Activated naive CD8-positive, alpha-beta T cell treated with anti-CD3 and anti-CD28 coated beads, Interleukin-2, amount 50 U/mL, for 16 hours (primary cell): ENCODE measurements around the gene ITGA11.

Source experiments
- DNase-seq: peaks from one replicate; pipeline ENCODE4 v3.0.0-alpha.2; 2020; ENCODE audit warnings: low read depth, low spot score

ITGA11 gene

DNA sequence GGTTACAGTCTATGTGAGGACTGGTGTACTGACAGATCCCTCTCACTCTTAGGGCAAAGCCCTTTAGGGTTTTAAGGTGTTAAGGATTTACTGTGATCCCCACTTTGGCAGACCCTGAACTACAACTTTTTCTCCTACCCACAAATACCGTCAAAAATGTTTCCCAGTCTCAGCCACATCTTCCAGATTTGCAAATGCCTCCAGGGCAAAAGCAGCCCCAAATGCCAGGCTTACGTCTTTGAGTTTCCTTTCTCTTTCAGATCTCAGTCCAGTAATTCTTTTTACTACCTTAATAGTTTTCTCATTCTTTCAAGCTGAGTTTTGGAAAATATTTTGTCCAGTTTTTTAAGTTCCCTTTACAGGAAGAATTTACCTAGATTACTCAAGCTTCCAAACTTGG, 13.4 kb upstream of the ITGA11 start:
- DNase-seq, result no peak

DNA sequence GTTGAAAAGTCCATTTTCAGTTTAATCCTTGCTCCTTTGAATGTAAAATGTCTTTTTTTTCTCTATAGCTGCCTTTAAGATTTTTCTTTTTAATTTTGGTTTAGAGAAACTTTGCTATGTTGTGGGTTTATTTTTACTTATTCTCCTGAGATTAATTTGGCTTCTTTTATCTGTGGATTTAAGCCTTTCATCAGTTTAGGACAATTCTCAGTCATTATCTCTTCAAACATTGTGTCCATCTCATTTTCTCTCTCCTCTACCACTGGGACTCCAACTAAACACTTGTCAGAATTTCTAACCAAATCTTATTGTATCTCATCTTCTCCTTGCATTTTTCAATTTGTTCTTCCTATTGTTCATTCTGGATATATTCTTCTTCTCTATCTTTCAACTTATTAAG, 12.4 kb upstream of the ITGA11 start:
- no peak for DNase-seq

DNA sequence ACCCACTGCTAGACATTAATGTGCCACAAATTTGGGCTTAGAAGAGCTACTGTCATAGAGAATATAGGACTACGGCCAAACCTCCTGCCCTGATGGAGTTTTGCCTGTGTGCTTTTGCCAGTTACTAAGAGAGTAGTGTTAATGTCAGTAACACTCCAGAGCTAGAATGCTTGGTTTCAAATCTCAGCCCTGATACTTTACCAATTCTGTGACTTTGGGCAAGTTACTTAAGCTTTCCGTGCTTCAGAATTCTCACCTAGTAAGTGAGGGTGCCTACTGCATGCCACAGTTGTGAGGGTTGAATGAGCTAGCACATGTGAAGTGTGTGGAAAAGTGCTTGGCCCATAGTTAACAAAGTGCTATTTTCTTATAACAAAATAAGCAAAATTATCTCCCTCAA, 10.9 kb upstream of the ITGA11 start:
- no peak for DNase-seq

DNA sequence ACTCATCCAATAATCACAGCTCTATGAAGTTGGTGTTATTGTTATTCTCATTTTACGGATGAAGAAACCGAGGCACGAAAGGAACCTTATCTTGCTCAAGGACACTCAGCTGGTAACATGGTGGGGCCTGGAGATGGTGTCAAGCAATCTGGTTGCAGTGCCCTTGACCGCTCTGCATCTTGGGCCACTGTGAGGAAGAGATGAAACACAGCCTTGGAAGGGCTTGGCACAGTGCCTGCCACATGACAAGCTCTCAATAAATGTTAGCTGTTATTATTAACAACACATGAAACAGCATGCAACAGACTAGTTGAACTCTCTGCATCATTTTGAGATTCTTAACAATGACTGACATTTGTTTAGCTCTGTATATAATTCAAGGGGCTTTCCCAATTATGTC, 10.1 kb upstream of the ITGA11 start:
- DNase-seq, result no peak

DNA sequence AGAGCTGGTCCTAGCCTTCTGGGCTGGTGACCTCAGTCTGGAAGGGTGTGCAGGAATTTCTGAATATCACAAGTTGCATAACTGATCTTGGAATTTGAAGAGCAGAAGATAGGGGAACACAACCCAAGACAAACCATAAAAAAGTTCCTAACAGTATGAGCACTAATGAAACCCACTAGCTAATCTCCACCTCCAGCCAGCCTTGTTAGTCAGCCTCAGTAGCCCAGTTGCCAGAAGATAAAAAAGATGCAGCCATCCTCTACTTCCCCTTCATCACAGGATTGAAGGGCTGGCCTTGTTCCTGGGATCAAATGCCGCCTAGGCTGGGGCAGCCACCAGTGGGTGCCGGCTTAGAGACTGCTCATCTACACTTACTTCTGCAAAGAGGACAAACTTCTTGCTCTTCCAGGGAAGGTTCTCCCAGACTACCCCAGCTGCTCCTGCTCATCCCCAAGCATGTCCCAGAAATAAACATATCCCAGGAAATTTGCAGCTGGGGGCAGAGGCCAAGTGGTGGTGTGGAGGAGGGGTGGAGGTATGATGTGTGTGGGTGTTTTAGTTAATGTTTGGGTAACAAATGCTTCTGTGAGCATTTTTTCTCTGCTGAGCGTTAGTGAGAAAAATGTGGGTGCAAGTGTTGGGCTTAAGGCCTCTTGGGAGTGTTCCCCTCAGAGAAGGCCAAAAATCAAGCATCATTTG, 9.2 kb upstream of the ITGA11 start:
- DNase-seq, result no peak

DNA sequence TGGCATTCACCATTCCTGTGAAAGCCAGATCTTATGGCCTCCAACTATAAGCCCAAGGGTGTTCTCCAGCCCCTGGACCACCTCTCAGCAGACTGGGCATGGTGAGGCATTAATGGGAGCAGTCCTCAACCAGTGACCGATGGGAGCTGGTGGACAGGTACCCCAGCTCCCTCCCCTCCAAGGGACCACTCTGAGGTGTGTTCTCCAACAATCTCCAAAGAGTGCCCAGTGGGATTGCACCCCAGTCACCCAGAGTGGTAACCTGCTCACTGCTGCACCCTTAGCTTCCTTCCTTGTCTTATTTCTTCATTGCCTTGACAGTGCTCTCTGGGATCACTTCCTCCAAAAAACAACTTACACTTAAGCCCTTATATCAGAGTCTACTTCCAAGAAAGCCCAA, 8.2 kb upstream of the ITGA11 start:
- DNase-seq, result no peak

DNA sequence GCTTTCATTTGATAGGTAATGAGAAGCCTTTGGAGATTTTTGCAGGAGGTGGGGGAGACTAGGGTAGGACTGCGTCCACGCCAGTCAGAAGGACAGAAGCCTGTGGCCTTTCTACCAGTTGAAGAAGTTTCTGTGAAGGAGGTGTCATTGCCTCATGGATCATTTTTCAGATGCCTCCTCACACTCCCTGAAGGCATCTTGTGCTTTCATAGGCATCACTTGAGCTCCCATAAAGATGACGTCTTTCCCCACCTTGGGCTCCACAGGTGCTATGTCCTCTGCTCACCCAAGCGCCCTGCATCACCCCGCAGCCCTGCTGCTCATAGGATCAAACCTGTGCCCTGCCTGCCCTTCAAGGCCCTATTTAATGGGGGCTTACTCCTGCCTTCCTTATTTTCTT, 7.5 kb upstream of the ITGA11 start:
- no peak for DNase-seq

DNA sequence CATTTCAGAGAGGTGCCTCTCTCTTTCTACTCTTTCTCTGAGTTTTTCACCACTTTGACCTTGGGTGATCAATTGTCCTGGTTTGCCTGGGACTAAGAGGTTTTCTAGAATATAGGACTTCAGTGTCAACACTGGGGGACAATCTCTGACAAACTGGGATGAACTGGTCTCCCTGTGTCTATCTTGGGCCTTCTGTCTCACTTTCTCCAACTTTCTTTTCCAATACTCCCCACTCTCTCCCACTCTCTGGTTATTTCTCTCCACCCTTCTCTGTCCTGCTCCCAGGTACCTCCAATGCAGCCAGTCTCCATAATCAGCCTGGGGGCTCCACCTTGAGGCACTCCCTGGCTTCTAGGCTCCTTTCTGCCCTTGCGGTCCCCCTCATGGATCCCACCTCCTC, 4.7 kb upstream of the ITGA11 start:
- no peak for DNase-seq

DNA sequence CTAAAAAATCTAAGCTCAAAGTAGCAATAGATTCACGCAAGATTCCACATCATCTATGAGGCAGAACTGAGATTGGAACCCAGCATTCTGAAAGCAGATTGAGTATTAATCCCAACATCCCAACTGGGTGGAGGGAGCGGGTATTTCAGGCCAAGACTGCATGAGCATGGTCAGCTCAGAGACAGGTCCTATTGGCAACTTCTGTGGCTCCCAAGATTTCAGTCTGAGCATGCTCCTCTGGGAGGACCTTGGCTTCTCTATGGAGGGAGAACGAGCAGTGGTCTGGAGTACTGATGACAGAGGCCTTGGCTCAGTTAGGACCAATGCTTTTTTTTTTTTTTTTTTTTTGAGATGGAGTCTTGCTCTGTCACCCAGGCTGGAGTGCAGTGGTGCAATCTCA, 4.0 kb upstream of the ITGA11 start:
- DNase-seq, result no peak

DNA sequence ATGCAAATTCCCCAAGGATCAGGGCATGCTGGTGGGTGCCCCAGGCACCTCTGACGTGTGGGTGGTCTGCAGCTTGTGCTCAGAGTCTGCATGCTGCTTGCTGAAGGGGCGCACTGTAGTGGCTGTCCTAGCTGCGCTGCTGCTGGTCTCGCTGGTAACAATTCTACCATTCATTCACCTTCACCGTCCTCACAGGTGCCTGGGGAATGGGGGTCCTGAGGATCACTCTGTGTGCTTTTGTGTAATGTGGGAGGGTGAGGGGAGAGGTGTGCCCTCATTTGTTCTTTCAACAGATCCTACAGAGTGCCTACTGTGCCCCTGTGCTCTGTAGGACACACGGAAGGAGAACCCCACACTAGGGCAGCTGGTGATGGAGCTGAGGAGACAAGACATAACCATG, 2.1 kb upstream of the ITGA11 start:
- no peak for DNase-seq

DNA sequence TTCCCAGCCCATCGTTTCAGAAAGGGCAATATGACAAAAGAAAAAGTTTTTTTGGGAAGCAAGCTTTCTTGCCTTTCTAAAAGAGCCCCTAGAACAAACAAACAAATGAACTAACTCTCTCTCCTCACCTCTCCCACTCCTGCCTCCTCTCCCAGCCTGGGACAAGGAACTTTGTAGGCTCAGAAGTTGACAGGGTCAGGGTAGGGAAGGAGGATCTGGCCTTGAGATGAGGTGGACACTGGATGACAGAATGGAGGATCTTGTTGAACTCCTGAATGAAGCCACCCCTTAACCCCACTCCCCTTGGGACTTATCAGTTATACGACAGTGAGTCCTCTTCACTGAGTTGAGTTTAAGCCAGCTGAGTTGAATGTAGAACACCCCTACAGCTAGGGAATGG, 1.6 kb upstream of the ITGA11 start:
- DNase-seq, result no peak

DNA sequence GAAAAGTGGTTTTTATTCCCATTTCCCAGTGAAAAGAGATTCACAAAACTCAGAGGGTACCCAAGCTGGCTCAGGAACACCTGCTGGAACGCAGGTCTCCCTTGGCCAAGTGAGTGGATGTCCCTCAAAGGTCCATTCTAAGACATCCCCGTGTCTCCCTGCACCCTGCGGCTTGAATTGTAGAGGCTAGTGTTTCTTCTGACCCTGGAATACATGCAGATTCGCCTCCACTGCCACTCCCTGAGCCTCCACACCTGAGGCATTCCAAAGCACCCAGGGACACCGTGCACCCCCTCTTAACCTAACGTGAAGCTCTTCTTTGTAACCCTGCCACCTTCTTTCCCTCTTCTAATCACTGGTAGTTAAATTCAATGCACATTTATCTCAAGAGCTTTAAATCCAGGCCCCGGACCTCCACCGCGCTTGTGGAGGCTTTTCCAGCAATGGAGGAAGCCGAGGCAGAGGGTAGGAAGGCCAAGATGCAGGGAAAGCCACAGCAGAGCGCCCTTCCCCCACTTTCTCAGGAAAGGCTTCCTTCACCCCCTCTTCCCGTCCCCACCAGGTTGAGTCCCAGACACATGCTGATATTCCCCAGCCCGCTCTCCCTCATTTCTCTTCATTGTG, 590 bp upstream of the ITGA11 start:
- no peak for DNase-seq

DNA sequence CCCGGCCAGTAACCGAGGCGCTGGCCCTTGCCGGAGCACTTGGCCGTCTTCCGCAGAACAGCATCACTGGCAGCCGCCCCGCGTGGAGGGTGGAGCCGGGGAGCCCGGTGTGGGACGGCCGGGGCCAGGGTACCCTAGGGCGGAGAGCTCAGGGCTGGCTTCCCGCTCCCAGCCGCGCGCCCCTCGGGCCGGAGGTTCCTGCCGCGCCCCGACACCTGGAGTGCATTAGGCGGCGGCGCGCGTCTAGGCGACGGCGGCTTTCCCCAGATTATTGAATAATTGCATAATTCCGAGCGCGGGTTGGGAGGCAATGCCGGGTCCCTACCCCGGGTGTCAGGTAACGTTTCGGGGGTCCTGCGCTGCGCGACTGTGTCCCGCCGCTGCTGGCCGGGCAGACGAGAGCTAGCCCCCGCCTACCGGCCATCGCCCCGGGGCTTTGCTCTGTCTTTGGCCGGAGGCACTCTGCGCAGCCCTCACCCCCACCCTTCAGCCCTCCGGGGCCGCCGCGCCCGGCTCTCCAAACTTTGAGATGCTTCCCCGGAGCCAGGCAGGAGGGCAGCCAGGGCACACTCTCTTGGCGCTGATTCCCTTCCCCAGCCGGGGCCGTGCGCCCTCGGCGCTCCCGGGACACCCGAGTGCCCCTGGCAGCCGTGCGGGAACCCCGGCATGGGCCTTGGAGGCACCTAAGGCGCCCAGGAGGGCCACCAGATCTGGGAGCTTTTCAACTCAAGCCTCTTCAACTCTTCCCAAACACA, 749 bp downstream of the ITGA11 start:
- DNase-seq, result no peak

DNA sequence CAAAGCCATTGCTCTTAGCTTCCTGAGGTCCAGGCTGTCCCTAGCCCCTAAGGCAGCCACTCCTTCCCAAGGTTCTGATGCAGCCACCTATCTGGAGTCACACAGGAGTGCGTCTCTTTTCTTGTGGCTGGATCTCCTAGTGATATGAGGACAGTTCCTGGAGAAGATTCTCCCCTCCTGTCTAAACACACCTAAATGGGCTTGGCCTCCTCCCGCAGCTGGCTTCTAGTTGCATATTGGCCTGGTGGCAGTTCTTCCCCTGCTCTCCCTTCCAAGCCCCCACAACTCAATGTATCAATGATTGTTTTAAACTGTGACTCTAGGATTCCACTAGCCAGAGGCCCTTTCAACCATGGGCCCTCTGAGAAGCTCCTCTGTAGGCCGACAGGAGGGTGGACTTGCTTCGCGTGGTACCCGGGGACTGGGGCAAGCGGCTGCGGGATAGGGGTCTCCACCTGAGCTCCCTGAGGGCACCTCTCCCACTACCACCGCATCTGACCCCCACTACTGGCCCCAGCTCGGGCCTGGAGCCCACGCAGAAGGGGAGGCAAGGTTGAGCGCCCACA, 1.4 kb downstream of the ITGA11 start:
- no peak for DNase-seq

DNA sequence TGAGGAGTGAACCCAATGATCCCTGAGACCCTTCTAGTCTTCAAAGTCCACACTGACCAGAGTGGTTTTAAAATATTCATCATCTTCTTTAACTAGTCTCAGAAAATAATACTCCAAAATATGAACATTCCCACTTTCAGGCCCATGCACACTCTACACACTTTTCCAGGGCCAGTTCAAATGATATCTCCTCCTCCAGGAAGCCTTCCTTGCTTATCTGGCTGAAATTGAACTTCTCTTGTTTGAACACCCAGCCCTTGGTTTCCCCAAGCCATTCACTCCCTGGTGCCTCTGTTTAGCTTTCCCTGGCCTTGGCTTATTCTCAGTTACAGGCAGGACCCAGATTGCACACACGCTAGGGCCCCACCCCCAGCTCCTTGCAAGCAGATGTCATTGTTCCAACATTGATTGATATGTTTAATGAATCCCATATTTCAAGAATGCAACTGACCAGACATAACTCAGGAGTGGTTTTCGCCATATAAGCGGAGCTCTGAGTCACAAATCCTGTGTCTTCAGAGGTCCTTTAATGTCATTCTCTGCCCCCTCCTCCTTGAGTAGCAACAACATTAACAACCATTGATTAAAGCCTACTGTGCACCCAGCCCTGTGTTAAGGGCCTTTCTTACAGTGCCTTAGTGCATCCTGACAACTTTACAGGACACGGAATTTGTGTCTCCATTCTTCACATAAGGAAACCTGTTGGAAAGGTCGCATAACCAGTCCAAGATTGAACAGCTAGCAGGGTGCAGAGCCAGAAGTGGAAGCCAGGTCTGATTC, 2.1 kb downstream of the ITGA11 start:
- DNase-seq, result no peak

DNA sequence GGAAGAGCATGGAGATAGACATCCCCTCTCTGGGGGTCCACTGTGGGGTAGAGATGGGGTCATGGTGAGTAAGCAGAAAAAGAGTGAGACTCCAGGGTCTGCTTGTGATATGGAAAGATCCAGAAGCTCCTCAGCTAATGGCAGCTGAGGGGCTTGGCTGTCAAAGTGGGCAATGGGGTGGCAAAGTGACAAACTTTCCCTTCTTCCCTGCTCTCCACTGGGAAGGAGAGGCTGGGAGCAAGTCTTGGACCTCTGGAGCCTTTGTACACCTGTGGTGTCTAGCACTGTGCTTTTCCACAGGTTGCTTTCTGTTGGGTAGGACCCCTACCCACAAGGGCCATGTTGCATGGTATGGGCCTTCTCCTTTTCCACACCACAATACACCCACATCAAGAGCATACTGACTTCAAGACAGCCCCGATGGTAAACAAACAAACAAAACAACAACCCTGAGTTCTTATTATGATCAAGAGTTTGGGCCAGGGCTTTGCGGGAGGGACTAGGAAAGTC, 3.5 kb downstream of the ITGA11 start:
- DNase-seq, result no peak

DNA sequence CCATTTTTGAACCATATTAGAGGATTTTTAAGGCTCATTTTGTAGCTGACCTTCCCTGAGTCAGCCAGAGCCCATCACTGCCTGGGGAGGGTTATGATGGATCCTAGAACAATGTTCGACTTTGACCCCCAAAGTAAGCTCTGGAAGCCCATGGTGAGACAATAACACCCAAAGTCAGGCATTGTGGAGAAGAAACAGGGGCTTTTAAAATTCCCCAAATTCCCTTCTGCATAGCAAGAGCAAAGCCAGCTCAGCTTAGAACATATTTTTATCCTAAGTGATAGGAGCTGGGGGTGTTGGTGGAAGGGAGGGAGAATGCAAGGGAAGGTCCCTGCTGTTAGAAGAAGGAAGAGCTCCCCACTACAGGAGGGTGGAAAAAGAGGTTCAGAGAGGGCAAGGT, 4.0 kb downstream of the ITGA11 start:
- no peak for DNase-seq

DNA sequence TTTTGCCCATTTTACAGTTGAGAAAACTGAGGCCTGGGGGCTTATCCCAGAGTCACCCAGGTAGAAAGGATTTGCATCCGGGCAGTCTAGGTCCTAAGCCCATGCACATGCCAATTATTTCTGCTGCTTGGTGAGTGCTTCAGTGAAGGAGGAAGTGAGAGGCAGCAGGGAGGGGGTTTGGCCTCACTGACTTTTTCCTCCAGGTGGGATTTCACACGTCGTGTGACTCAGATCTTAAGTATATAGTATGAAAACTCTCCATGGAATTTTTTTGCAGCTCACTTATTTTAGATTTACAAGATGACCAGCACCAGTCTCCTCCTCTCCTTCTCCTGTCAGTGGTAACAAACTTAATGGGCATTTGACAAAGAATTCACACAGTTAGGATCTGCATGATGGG, 4.6 kb downstream of the ITGA11 start:
- DNase-seq, result no peak

DNA sequence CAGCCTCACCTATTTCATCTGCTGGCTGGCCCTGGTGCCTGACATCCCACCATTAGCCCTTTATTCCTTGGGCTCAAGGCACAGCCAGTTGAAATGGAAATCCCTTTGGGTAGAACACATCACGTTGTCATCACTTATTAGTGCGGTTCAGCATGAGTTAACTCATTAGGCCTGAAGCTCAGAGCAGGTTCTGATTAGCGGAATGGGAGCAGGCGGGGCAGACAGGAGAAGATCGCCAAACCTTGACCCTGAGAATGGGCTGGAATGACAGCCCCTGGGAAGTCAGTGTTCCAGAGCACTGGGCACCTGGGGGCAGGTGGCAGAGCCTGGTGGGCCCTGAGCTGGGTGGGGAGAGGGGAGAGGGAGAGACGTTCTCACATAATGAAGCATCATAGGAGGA, 5.8 kb downstream of the ITGA11 start:
- no peak for DNase-seq

DNA sequence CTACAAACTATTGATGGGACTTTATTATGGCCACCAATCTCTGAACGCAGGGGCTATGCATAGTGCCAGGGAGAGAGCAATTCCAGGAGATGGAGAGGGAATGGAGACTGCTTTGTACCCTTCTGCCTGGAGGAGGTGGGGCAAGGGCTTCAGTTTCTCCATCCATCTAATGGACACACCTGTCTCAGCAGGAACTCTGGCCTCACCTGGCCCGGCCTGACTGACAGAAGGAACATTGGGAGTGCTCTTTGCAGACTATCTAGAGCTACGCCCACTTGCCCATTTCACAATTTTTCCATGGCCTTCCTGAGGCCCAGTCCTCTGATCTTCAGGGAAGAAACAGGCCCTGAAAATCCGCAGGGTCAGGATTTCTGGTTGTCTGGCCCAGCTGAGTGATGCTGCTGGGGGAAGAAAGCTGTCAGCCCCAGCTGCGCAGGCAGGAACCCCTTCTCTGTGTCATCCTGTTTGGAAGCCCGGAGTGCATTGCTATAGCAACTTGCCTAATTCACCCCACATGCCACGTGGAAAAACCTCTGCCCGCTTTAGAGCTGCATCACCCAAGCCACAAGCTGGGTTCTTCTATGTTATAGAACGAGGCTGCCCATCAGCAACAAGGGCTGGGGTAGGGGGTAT, 6.4 kb downstream of the ITGA11 start:
- DNase-seq, result no peak

DNA sequence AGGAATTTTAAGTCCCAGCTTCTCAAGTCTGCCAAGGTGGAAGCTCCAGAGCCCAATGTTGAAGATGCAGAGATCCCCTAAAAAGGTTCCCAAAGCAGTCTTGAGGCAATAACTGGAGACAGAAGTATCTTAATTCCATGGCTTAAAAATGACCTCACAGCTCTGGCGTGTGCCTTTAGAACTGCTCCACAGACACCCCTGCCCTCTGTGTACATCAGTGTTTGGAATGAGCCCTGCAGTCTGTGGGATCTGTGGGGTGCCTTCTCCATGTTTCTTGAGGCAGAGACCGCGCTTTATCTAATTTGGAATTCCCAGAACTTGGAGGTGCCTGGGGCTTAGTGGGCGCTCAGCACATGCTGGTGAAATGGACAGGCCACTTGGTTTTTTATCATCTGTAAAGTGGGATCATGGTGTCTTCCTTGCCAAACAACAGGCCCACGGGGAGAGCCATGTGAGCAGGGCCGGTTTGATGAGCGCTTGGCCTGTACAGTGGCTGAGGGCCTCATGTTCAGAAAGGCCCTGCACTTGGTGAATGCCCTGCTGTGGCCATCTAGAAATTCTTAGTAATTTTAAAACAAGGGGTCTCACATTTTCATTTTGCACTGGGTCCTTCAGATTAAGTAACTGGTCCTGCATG, 7.1 kb downstream of the ITGA11 start:
- no peak for DNase-seq
